H1 (cell line): ENCODE results near the gene GADL1. TPM values are rescaled to one million over a fixed set of nuclear protein-coding genes. Genes with fewer than 3 reads are reported as not detected.

Source experiments
- CHD7 ChIP-seq: fragments of 300-600 bp; sonication (generic); IDR thresholded peaks from 2 replicates; pipeline ENCODE4 v1.7.1; 2012; ENCODE audit warnings: low read length, moderate library complexity, mild to moderate bottlenecking, inconsistent platforms; ENCODE audit not compliant: insufficient replicate concordance
- CREB1 ChIP-seq: IDR thresholded peaks from 2 replicates; pipeline ENCODE4 v1.6.1; 2012; ENCODE audit warnings: inconsistent platforms
- E2F6 ChIP-seq: IDR thresholded peaks from 2 replicates; pipeline ENCODE4 v1.6.1; 2012; ENCODE audit warnings: inconsistent platforms
- FOSL1 ChIP-seq: IDR thresholded peaks from 2 replicates; pipeline ENCODE4 v1.6.1; 2011; ENCODE audit warnings: mild to moderate bottlenecking, low read depth, low read length, moderate library complexity; ENCODE audit not compliant: insufficient read depth
- GTF2F1 ChIP-seq: IDR thresholded peaks from 2 replicates; pipeline ENCODE4 v1.6.1; 2012; ENCODE audit warnings: low read depth, low read length, improper control_type of control experiment, borderline replicate concordance
- KDM5A ChIP-seq: fragments of 200-600 bp; IDR thresholded peaks from 2 replicates; pipeline ENCODE4 v1.7.1; 2012; ENCODE audit warnings: mild to moderate bottlenecking, low read length, inconsistent platforms, mixed read lengths
- PHF8 ChIP-seq: fragments of 200-600 bp; sonication (generic); conservative IDR thresholded peaks from 2 replicates; pipeline ENCODE4 v1.7.1; 2012; ENCODE audit warnings: low read depth, mild to moderate bottlenecking, inconsistent platforms, low read length, moderate library complexity
- SP4 ChIP-seq: IDR thresholded peaks from 2 replicates; pipeline ENCODE4 v1.6.1; 2012; ENCODE audit warnings: low read length, inconsistent platforms
- polyA plus RNA-seq, 7 experiments: library from polyadenylated mRNA; depleted of rRNA in 3 of 7; stranded (reverse) in 5 of 7; unstranded in 2 of 7; fragments of >200 nt in 5 of 7; fragments of 200-250 nt in 2 of 7; gene quantifications; 1 replicate in 5 of 7; 2 replicates in 1 of 7; 4 replicates in 1 of 7; pipeline versions ENCODE4 v1.2.1 to v1.2.3, GENCODE V29; 2011 to 2013; ENCODE audit warnings: missing spikeins in 2 of 7, mixed read lengths in 2 of 7
- total RNA-seq: library from RNA; stranded (reverse); fragmentation: NEBNext Ultra II Directional; extraction: Animal tissue kit (Norgen Biotek cat#: 25700); gene quantifications from 2 replicates; pipeline ENCODE4 v1.2.1, GENCODE V29; 2021

Gene GADL1
- total and polyA plus RNA-seq, 2 of the 8 experiments (the other 6 are each of a cell fraction or from before 2014, with no cell fraction given) = 0.03 to 0.30 TPM

- TF ChIP-seq CHD7 (no peak), PHF8 (no peak), FOSL1 (no peak), KDM5A (no peak), GTF2F1 (no peak), E2F6 (no peak), SP4 (no peak), CREB1 (no peak)
Measured at GRCh38 chr3:30687930-30688570, 206.4 kb downstream of the GADL1 start (continued).
